ENCODE results near the gene KRT36. TPM values are rescaled to one million over a fixed set of nuclear protein-coding genes. Genes with fewer than 3 reads are reported as not detected.

Gene KRT36
- total and polyA plus RNA-seq, 2 donors (not counting 3 experiments of a cell fraction or from before 2014, with no cell fraction given), result 0.04 TPM; not detected in 1

DNA sequence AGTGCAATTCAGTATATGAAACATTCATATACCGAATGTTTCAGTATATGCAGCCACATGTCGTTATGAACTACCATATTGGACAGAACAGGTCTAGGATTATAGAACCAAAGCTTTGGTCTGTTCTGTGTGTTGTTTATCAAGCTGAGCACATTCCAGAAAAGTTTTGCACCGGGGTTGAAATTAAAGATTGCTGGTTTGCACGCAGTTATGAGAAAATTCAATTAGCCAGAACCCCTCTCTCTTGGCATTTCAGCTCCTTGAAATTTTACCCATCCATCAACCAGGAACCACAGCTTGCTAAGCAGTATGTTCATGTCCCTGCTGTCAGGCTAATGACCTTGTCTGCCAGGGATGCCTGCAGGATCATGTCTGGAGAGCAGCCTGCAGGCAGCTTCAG is 32.0 kb downstream of the KRT36 start:
- Histone ChIP-seq H3K9me1 (replicated peaks; ENCODE audit: control insufficient read depth, extremely low read depth, insufficient read depth, low read length) (no peaks in the 10 kb centered on the region), H4K20me1 (replicated peaks; ENCODE audit: control insufficient read depth, extremely low read depth, insufficient read depth, low read length) (no peaks in the 10 kb centered on the region), H3K9me3 (replicated peaks; ENCODE audit: control insufficient read depth, insufficient read depth, low read length) (no peaks in the 10 kb centered on the region), H3K4me1 (ENCODE audit: control insufficient read depth, extremely low read depth, insufficient read depth, low read length) (no peaks in the 10 kb centered on the region), H3K27ac (ENCODE audit: insufficient read depth, low read depth, low read length) (no peak overlapping the region), H3K4me3 (replicated peaks in 1 of 3; ENCODE audit: insufficient read depth in 1 of 3, low read depth in 1 of 3, low read length in 3 of 3) (no peak overlapping the region), H2AFZ (ENCODE audit: low read depth, low read length) (no peak overlapping the region), H3K9ac (replicated peaks; ENCODE audit: extremely low read depth, insufficient read depth, low read length) (no peak overlapping the region), H3K79me2 (ENCODE audit: control insufficient read depth, insufficient read depth, low read length) (no peaks in the 10 kb centered on the region), H3K27me3 (ENCODE audit: control insufficient read depth in 2 of 2, insufficient read depth in 2 of 2, low read length in 2 of 2) (peaks cover 2% of the 10 kb centered on the region in 2 experiments), H3K36me3 (ENCODE audit: control insufficient read depth in 2 of 2, extremely low read depth in 1 of 2, insufficient read depth in 2 of 2, low read length in 2 of 2) (no peaks in the 10 kb centered on the region), H3K4me2 (ENCODE audit: insufficient read depth, low read length) (no peak overlapping the region)
- intact Hi-C loops (cut with micrococcal nuclease) (no loop called here), dilution Hi-C loops (cut with MboI; ENCODE audit: extremely low pct_ligation_motif_present, low sequenced_read_pairs) (no loop called here)
- no TSS peak for BruUV-seq (replicated peaks)
- no peak for FAIRE-seq
- no peak for DNase-seq (ENCODE audit: low read depth, low spot score)
- TF ChIP-seq POLR2AphosphoS5 (IDR thresholded peaks at IDR 0.05; ENCODE audit: insufficient read depth, low read depth, low read length) (no peak), POLR2A (IDR thresholded peaks at IDR 0.05; ENCODE audit: low read depth, low read length) (no peak), FOS (IDR thresholded peaks at IDR 0.05; ENCODE audit: borderline replicate concordance, insufficient read depth, low read length) (no peak), GATA2 (IDR thresholded peaks at IDR 0.05; ENCODE audit: insufficient read depth, insufficient read length, low read depth, low read length) (no peak), EZH2 (IDR thresholded peaks at IDR 0.05; ENCODE audit: borderline replicate concordance, low read depth, low read length, severe bottlenecking) (no peak), JUN (IDR thresholded peaks at IDR 0.05; ENCODE audit: borderline replicate concordance, insufficient read depth, insufficient read length, low read depth) (no peak), MYC (IDR thresholded peaks at IDR 0.05; ENCODE audit: low read depth, low read length) (no peak)
- TF ChIP-seq, protein P1, sequence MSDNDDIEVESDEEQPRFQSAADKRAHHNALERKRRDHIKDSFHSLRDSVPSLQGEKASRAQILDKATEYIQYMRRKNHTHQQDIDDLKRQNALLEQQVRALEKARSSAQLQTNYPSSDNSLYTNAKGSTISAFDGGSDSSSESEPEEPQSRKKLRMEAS (IDR thresholded peaks at IDR 0.05; ENCODE audit: insufficient read depth, insufficient read length), result no peak
- TF ChIP-seq, protein P2, sequence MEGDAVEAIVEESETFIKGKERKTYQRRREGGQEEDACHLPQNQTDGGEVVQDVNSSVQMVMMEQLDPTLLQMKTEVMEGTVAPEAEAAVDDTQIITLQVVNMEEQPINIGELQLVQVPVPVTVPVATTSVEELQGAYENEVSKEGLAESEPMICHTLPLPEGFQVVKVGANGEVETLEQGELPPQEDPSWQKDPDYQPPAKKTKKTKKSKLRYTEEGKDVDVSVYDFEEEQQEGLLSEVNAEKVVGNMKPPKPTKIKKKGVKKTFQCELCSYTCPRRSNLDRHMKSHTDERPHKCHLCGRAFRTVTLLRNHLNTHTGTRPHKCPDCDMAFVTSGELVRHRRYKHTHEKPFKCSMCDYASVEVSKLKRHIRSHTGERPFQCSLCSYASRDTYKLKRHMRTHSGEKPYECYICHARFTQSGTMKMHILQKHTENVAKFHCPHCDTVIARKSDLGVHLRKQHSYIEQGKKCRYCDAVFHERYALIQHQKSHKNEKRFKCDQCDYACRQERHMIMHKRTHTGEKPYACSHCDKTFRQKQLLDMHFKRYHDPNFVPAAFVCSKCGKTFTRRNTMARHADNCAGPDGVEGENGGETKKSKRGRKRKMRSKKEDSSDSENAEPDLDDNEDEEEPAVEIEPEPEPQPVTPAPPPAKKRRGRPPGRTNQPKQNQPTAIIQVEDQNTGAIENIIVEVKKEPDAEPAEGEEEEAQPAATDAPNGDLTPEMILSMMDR (IDR thresholded peaks at IDR 0.05; ENCODE audit: extremely low read depth in 1 of 2, insufficient read depth in 1 of 2, low read depth in 1 of 2, low read length in 2 of 2), result no peak
- ChIA-PET CTCF (interaction anchor here (1.1 to 1.6 kb wide), 3 partner anchors 29 to 191 kb away, joined by 3 to 6 read pairs (median 4); no protein-coding TSS in a partner anchor), POLR2A (no interaction called here)

Data from endothelial cell of umbilical vein (primary cell).